Activated CD8-positive, alpha-beta T cell treated with anti-CD3 and anti-CD28 coated beads for 36 hours (primary cell): Measurements from ENCODE around the gene SNX25. TPM values are rescaled to one million over a fixed set of nuclear protein-coding genes. Genes with fewer than 3 reads are reported as not detected.
"Not testable (repeated sequence)": the region's sequence is repeated elsewhere in the genome, so short reads cannot be mapped to it uniquely, and the experiment has no call there.

Experiments
- ATAC-seq: fragments of 200-7000 bp; cut with Tn5 transposase; one replicate; pipeline ENCODE4 v1.10.0; 2021; ENCODE audit warnings: mild to moderate bottlenecking, moderate library complexity
- CTCF ChIA-PET: fragments of 350-600 bp; sonication (Branson Sonifier 250); formaldehyde crosslinking; loops from one replicate; lab custom pipeline; 2021; ENCODE audit warnings: antibody characterized with exemption; lab: Charles Lee
- POLR2A ChIA-PET: fragments of 350-600 bp; sonication (Branson Sonifier 250); formaldehyde crosslinking; loops from one replicate; lab custom pipeline; 2021; ENCODE audit warnings: antibody characterized with exemption; lab: Charles Lee
- DNase-seq: peaks from one replicate; pipeline ENCODE4 v3.0.0-alpha.2; 2020
- H3K27ac Mint-ChIP-seq: one replicate; pipeline ENCODE4 v1.8.0; 2021; ENCODE audit warnings: mild to moderate bottlenecking, mixed read lengths
- H3K27me3 Mint-ChIP-seq: one replicate; pipeline ENCODE4 v1.8.0; 2021; ENCODE audit warnings: mixed read lengths
- H3K36me3 Mint-ChIP-seq: one replicate; pipeline ENCODE4 v1.8.0; 2021; ENCODE audit warnings: low read depth, mixed read lengths
- H3K4me1 Mint-ChIP-seq: one replicate; pipeline ENCODE4 v1.8.0; 2021; ENCODE audit warnings: low read depth, mixed read lengths
- H3K4me3 Mint-ChIP-seq: one replicate; pipeline ENCODE4 v1.8.0; 2021; ENCODE audit warnings: mild to moderate bottlenecking, moderate library complexity, mixed read lengths
- H3K9me3 Mint-ChIP-seq: one replicate; pipeline ENCODE4 v1.8.0; 2021; ENCODE audit warnings: mixed read lengths
- intact Hi-C: fragments of 100-400 bp; cut with micrococcal nuclease; formaldehyde crosslinking; loops from one replicate; pipeline ENCODE4 v1.10.0; 2022
- total RNA-seq, 2 experiments: library from RNA; stranded (reverse); gene quantifications; one replicate each; pipeline ENCODE4 v1.2.3, GENCODE V29; 2021
- TF ChIP-seq, protein P1 (sequence below): fragments of 200-600 bp; IDR thresholded peaks from one replicate; pipeline ENCODE4 v1.8.0; 2022; ENCODE audit warnings: antibody characterized with exemption, mild to moderate bottlenecking

SNX25 gene
- total RNA-seq, 2 experiments from 2014 or later, result 24.0 to 24.3 TPM

DNA sequence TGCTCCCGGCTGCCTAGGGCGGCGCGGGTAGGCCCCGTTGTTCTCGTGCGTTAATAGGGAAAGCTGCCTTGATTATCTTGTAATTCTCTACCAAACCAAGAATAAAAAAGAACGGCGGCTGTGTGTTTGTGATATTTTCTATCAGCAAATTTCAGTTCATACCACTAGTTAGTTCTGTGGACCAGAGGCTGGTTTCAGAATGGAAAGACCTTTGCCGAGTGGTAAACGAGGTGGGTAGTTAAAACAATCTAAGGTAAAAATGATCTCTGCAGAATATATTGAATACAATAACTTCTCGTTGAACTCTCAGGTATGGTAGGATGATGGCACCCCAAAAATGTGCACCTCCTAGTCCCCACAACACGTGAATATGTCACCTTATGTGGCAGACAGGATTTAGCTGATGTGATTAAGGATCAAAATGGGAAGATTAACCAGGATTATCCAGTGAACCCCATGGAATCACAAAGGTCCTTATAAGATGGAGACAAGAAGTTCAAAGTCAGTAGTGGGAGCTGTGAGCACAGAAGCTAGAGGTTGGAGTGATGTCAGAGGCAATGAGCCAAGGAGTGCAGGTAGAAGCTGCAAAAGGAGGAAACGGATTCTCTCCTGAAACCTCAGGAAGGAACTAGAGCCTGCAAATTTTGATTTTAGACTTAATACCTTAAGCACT, 5.0 kb upstream of the SNX25 start:
- Mint-ChIP-seq H3K36me3 (peaks cover 23% of the 10 kb centered on the region), H3K4me3 (peak overlapping the region; percentile 78), H3K27ac (peak overlapping the region; percentile 82), H3K27me3 (no peaks in the 10 kb centered on the region), H3K4me1 (peaks cover 41% of the 10 kb centered on the region), H3K9me3 (no peaks in the 10 kb centered on the region)
- POLR2A ChIA-PET, result interaction anchor here (1.0 to 1.3 kb wide), 3 partner anchors 17 to 192 kb away, joined by 3 to 8 read pairs (median 3); partner anchors contain the start of genes ANKRD37, LRP2BP and SLC25A4
- peak; percentile 14 for DNase-seq
- CTCF ChIA-PET, result no interaction called here
- ATAC-seq, result no peak
- intact Hi-C loops, result loop anchor here (10.0 kb wide), 1 partner anchor 190 kb away; the partner anchor contains the start of genes ANKRD37 and LRP2BP
- TF ChIP-seq, protein P1, sequence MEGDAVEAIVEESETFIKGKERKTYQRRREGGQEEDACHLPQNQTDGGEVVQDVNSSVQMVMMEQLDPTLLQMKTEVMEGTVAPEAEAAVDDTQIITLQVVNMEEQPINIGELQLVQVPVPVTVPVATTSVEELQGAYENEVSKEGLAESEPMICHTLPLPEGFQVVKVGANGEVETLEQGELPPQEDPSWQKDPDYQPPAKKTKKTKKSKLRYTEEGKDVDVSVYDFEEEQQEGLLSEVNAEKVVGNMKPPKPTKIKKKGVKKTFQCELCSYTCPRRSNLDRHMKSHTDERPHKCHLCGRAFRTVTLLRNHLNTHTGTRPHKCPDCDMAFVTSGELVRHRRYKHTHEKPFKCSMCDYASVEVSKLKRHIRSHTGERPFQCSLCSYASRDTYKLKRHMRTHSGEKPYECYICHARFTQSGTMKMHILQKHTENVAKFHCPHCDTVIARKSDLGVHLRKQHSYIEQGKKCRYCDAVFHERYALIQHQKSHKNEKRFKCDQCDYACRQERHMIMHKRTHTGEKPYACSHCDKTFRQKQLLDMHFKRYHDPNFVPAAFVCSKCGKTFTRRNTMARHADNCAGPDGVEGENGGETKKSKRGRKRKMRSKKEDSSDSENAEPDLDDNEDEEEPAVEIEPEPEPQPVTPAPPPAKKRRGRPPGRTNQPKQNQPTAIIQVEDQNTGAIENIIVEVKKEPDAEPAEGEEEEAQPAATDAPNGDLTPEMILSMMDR, result no peak

- peaks cover 17% of the 10 kb centered on the region for H3K36me3 Mint-ChIP-seq
- POLR2A ChIA-PET, result interaction anchor here (0.7 to 1.3 kb wide), 4 partner anchors 49 to 191 kb away, joined by 3 to 8 read pairs (median 3); partner anchors contain the start of genes ANKRD37, LRP2BP and SLC25A4
- intact Hi-C loops, result loop anchor here (10.0 kb wide), 1 partner anchor 190 kb away; the partner anchor contains the start of genes ANKRD37 and LRP2BP
- H3K27ac Mint-ChIP-seq, H3K9me3 Mint-ChIP-seq, H3K27me3 Mint-ChIP-seq, ATAC-seq, CTCF ChIA-PET: not testable (repeated sequence)
- H3K4me1 Mint-ChIP-seq, result peaks cover 38% of the 10 kb centered on the region
- peak; percentile 9 for DNase-seq
- H3K4me3 Mint-ChIP-seq, result peak overlapping the region; percentile 78
Measured at GRCh38 chr4:185205073-185205472, 4.3 kb upstream of the SNX25 start.

DNA sequence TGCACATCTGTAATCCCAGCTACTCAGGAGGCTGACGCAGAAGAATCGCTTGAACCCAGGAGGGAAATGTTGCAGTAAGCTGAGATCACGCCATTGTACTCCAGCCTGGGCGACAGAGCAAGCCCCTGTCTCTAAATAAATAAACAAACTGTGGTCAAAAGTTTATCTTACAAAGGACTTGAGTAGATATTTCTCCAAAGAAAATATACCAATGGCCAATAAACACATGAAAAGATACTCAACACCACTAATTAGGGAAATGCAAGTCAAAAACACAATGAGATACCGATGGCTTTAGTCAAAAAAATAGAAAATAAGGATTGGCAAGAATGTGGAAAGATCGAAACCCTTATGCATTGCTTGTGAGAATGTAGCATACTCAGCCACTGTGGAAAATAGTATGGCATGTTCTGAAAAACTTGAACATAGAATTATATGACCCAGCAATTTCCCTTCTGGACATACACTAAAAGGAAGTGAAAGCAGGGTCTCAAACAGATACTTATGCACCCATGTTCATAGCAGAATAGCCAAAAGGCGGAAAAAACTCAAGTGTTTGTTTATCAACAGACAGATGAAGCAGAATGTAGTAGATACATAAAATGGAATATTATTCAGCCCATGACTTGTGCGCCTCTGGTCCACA, 3.6 kb upstream of the SNX25 start:
- Mint-ChIP-seq H3K27me3 (no peaks in the 10 kb centered on the region), H3K36me3 (peaks cover 11% of the 10 kb centered on the region), H3K27ac (no peak overlapping the region), H3K4me1 (peaks cover 35% of the 10 kb centered on the region), H3K4me3 (no peak overlapping the region), H3K9me3 (no peaks in the 10 kb centered on the region)
- POLR2A ChIA-PET, result interaction anchor here (0.8 kb wide), 1 partner anchor 49 kb away, joined by 3 read pairs; no protein-coding TSS in a partner anchor
- CTCF ChIA-PET, result no interaction called here
- intact Hi-C loops, result loop anchor here (10.0 kb wide), 1 partner anchor 189 kb away; the partner anchor contains the start of genes ANKRD37 and LRP2BP
- TF ChIP-seq, protein P1, result no peak
- no peak for ATAC-seq
- DNase-seq, result no peak

- ChIA-PET POLR2A (no interaction called here), CTCF (interaction anchor here (1.5 kb wide), 1 partner anchor 24 kb away, joined by 3 read pairs; no protein-coding TSS in a partner anchor)
- intact Hi-C loops, result loop anchor here (10.0 kb wide), 1 partner anchor 187 kb away; the partner anchor contains the start of genes ANKRD37 and LRP2BP
- Mint-ChIP-seq H3K4me3 (no peak overlapping the region), H3K36me3 (peaks cover 4% of the 10 kb centered on the region), H3K27ac (no peak overlapping the region), H3K9me3 (no peaks in the 10 kb centered on the region), H3K4me1 (peaks cover 33% of the 10 kb centered on the region), H3K27me3 (no peaks in the 10 kb centered on the region)
- no peak for DNase-seq
- TF ChIP-seq, protein P1, result no peak
- no peak for ATAC-seq
Measured at GRCh38 chr4:185207466-185207865, 1.9 kb upstream of the SNX25 start.

GRCh38 chr4:185209852-185210101, 379 bp downstream of the SNX25 start:
- H3K4me1 Mint-ChIP-seq, result peaks cover 33% of the 10 kb centered on the region
- H3K27me3 Mint-ChIP-seq, CTCF ChIA-PET, DNase-seq, H3K27ac Mint-ChIP-seq, H3K9me3 Mint-ChIP-seq, H3K4me3 Mint-ChIP-seq, H3K36me3 Mint-ChIP-seq: not testable (repeated sequence)
- POLR2A ChIA-PET, result interaction anchor here (1.3 to 1.9 kb wide), 4 partner anchors 9 to 186 kb away, joined by 4 to 10 read pairs (median 6); partner anchors contain the start of genes ANKRD37 and LRP2BP
- intact Hi-C loops, result loop anchor here (10.0 kb wide), 1 partner anchor 185 kb away; the partner anchor contains the start of genes ANKRD37 and LRP2BP
- peak; percentile 43 for ATAC-seq
